Fibroblast of lung (primary cell): ENCODE measurements around the gene MGAT4A.

Source experiments
- EZH2 ChIP-seq: IDR thresholded peaks from 2 replicates; pipeline ENCODE4 v1.5.1; 2012; ENCODE audit warnings: low read length, control low read depth, mild to moderate bottlenecking; ENCODE audit errors: missing control alignments
- TF ChIP-seq, protein P1 (sequence below), 2 donors: IDR thresholded peaks in 1 of 2; conservative IDR thresholded peaks in 1 of 2; 1 replicate in 1 of 2; 2 replicates in 1 of 2; pipeline ENCODE4 v1.5.1; 2011 to 2012; ENCODE audit warnings: low read length in 2 of 2, control low read depth in 1 of 2, inconsistent platforms in 1 of 2, low read depth in 1 of 2, mild to moderate bottlenecking in 1 of 2

GRCh38 chr2:98759827-98760625 is 29.1 kb upstream of the MGAT4A start:
- TF ChIP-seq, protein P1, sequence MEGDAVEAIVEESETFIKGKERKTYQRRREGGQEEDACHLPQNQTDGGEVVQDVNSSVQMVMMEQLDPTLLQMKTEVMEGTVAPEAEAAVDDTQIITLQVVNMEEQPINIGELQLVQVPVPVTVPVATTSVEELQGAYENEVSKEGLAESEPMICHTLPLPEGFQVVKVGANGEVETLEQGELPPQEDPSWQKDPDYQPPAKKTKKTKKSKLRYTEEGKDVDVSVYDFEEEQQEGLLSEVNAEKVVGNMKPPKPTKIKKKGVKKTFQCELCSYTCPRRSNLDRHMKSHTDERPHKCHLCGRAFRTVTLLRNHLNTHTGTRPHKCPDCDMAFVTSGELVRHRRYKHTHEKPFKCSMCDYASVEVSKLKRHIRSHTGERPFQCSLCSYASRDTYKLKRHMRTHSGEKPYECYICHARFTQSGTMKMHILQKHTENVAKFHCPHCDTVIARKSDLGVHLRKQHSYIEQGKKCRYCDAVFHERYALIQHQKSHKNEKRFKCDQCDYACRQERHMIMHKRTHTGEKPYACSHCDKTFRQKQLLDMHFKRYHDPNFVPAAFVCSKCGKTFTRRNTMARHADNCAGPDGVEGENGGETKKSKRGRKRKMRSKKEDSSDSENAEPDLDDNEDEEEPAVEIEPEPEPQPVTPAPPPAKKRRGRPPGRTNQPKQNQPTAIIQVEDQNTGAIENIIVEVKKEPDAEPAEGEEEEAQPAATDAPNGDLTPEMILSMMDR (conservative IDR thresholded peaks at IDR 0.05 in 1 of 2, IDR thresholded peaks at IDR 0.05 in 1 of 2; ENCODE audit: low read depth in 1 of 2, low read length in 2 of 2) = no peak
- TF ChIP-seq EZH2 = no peak
